Measurements from ENCODE around the gene ARHGAP30.
"Not testable (repeated sequence)": the region's sequence is repeated elsewhere in the genome, so short reads cannot be mapped to it uniquely, and the experiment has no call there.

The ARHGAP30 gene

DNA sequence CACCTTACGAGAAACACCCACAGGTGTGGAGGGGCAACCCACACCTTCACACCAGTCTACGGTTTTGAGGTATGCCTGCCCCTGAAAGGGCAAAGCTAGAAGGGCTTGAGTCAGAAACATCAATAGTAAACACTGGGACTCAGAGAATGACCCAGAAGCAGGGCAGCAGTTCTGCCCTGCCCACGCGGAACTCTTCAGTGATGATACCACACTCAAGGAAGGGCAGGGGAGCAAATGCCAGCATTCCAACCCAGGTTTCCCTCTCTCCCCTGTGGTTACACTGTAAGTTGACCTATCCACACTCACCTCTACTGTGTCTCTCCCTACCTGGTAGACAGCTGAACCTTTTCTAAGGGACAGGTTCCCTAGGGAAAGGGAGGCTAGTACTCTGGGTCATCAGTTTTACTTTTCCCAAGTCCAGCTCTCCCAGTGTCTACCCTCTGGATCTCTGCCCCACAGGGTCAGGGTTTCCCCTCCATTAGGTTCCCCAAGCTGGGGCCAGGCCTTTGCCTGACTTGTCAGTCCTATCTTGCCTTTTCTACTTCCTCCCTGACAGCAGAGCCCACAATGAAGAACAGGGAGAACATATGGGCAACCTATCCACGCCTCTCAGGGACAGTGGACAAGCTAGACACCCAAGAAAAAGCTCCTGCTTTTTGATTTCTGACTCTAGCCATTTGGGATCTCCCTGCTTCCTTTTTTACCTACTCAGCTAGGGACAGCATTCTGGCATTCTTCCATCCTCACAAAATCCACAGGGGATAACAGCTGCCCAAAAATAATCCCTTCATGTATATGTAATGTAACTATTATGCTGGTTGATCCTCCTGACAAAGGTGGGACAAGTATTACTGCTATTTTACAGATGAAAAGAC is 51.7 kb downstream of the ARHGAP30 start:
- TF ChIP-seq, protein P1, sequence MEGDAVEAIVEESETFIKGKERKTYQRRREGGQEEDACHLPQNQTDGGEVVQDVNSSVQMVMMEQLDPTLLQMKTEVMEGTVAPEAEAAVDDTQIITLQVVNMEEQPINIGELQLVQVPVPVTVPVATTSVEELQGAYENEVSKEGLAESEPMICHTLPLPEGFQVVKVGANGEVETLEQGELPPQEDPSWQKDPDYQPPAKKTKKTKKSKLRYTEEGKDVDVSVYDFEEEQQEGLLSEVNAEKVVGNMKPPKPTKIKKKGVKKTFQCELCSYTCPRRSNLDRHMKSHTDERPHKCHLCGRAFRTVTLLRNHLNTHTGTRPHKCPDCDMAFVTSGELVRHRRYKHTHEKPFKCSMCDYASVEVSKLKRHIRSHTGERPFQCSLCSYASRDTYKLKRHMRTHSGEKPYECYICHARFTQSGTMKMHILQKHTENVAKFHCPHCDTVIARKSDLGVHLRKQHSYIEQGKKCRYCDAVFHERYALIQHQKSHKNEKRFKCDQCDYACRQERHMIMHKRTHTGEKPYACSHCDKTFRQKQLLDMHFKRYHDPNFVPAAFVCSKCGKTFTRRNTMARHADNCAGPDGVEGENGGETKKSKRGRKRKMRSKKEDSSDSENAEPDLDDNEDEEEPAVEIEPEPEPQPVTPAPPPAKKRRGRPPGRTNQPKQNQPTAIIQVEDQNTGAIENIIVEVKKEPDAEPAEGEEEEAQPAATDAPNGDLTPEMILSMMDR (conservative IDR thresholded peaks at IDR 0.05; ENCODE audit: low read depth, low read length) = no peak
- H3K4me3 ChIP-seq (ENCODE audit: low read length) = no peak overlapping the region
- no peak for DNase-seq (ENCODE audit: low read depth)

DNA sequence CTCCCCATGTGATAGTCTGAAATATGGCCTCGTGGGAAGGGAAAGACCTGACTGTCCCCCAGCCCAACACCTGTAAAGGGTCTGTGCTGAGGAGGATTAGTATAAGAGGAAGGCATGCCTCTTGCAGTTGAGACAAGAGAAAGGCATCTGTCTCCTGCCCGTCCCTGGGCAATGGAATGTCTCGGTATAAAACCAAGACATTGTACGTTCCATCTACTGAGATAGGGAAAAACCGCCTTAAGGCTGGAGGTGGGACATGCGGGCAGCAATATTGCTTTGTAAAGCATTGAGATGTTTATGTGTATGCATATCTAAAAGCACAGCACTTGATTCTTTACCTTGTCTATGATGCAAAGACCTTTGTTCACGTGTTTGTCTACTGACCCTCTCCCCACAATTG is 52.5 kb downstream of the ARHGAP30 start:
- not testable (repeated sequence) for DNase-seq (ENCODE audit: low read depth); H3K4me3 ChIP-seq (ENCODE audit: low read length)

DNA sequence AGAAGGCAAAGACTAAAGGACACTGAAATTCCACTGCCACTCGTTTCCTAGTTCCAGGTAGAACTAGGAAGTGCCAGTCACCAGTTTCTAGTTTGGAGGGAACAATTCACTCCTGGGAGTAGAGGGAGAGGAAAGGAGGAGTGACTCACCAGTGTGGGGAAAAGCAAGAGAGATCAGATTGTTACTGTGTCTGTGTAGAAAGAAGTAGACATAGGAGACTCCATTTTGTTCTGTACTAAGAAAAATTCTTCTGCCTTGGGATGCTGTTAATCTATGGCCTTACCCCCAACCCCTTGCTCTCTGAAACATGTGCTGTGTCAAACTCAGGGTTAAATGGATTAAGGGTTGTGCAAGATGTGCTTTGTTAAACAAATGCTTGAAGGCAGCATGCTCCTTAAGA is 53.0 kb downstream of the ARHGAP30 start:
- not testable (repeated sequence) for H3K4me3 ChIP-seq (ENCODE audit: low read length); DNase-seq (ENCODE audit: low read depth)

DNA sequence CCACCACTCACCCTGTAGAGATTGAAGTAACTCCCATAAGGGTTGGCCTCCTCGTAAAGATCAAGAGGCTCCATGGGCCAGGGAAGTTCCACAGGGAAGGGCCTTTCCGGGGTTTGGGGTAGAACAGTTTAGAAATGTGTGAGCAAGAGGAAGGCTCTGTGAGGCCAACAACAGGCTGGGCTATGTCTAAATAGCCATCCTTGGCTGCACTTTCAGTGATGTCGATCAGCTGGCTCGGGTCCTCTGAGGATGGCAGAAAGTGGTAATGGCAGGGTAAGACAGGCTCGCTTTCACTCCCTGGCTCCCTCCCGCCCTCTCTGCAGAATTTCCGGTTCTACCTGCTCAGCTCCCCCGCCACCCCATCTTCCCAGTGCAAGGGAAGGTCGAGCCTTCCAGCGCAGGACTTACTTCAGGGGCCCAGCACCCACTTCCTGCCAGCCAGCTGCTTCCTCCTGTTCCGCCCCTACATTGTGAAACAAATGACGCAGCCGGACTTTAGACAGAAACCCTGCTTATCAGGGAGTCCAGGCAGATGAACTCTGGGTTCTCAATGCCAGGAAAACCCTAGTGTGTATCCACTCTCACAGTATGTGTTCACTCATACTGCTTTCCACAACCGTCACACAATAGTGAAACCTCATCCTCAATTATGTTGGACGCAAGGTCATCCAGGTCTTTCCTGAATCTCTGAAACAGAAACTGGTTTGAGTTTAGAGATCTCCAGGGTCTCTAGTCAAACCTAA is 56.0 kb downstream of the ARHGAP30 start:
- TF ChIP-seq, protein P1 (conservative IDR thresholded peaks at IDR 0.05; ENCODE audit: low read depth, low read length) = no peak
- no peak overlapping the region for H3K4me3 ChIP-seq (ENCODE audit: low read length)
- no peak for DNase-seq (ENCODE audit: low read depth)

DNA sequence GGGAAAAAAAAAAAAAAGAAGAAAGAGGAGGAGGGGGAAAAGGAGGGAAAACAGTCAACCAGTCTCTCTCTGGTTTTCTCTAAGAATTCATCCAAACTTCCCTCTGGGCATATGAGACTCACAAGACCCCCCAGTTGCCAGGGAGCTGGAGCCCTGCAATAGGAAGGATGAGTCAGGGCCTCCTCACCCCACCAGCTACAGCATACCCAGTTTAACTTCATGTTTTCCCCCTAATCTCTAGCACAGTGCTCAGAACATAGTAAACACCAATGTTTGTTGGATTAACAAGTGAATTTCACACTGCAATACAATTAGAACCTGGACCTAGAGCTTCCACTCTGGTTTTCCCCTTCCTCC is 56.6 kb downstream of the ARHGAP30 start:
- TF ChIP-seq, protein P1 (conservative IDR thresholded peaks at IDR 0.05; ENCODE audit: low read depth, low read length) = no peak
- H3K4me3 ChIP-seq (ENCODE audit: low read length) = no peak overlapping the region
- no peak for DNase-seq (ENCODE audit: low read depth)

DNA sequence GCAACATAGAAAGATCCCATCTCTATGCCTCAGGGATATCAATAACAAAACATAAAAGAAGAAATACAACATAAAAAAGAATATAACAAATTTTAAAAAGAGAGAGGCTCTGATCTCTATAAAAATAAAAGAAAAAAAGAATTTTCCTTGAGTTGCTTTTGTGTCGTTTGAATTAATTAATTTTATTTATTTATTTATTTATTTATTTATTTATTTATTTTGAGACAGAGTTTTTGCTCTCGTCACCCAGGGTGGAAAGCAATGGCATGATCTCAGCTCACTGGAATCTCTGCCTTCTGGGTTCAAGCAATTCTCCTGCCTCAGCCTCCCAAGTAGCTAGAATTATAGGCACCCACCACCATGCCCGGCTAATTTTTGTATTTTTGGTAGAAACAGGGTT is 57.3 kb downstream of the ARHGAP30 start:
- DNase-seq (ENCODE audit: low read depth) = no peak
- no peak overlapping the region for H3K4me3 ChIP-seq (ENCODE audit: low read length)
- TF ChIP-seq, protein P1 (conservative IDR thresholded peaks at IDR 0.05; ENCODE audit: low read depth, low read length) = no peak

DNA sequence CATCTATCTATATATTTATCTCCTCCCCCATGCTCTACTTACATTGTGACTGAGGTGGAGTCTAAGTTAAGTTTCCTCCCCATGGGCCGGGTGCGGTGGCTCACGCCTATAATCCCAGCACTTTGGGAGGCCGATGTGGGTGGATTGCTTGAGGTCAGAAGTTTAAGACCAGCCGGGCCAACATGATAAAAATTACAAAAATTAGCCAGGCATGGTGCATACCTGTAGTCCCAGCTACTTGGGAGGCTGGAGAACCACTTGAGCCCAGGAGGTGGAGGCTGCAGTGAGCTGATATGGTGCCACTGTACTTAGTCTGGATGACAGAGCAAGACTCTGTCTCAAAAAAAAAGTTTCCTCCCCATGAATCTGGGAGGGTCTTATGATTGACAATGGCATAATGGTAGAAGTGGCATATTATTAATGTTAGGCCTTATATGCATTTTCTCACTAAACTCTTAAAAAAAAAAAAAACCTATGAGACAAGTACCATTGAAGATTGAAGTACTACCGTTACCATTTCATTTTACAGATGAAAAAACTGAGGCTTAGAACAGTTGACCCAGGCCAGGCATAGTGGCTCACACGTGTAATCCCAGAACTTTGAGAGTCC is 60.0 kb downstream of the ARHGAP30 start:
- H3K4me3 ChIP-seq (ENCODE audit: low read length) = no peak overlapping the region
- TF ChIP-seq, protein P1 (conservative IDR thresholded peaks at IDR 0.05; ENCODE audit: low read depth, low read length) = no peak
- no peak for DNase-seq (ENCODE audit: low read depth)

Measured in retinal pigment epithelial cell (primary cell).